ENCODE measurements around the gene MDM2.
A peak's percentile ranks its signal among the peaks of the same experiment; 100 is the strongest.
"Not testable (repeated sequence)": the region's sequence is repeated elsewhere in the genome, so short reads cannot be mapped to it uniquely, and the experiment has no call there.

MDM2 gene

GRCh38 chr12:68806488-68807237, 1.3 kb upstream of the MDM2 start:
- DNase-seq: no peak

- not testable (repeated sequence) for DNase-seq
These were observed 752 bp upstream of the MDM2 start for GRCh38 chr12:68807274-68807575.

- DNase-seq: peak; percentile 48
These were observed 612 bp downstream of the MDM2 start for GRCh38 chr12:68808388-68809189.

GRCh38 chr12:68809190-68810026, 1.4 kb downstream of the MDM2 start:
- DNase-seq: no peak

- not testable (repeated sequence) for DNase-seq
These were observed 2.0 kb downstream of the MDM2 start for GRCh38 chr12:68810027-68810389.

- not testable (repeated sequence) for DNase-seq
These were observed 3.6 kb downstream of the MDM2 start for GRCh38 chr12:68811573-68811972.

GRCh38 chr12:68812553-68813241, 4.7 kb downstream of the MDM2 start:
- no peak for DNase-seq

GRCh38 chr12:68813242-68813593, 5.2 kb downstream of the MDM2 start:
- DNase-seq: no peak

GRCh38 chr12:68814490-68815231, 6.7 kb downstream of the MDM2 start:
- no peak for DNase-seq

- no peak for DNase-seq
These were observed 7.4 kb downstream of the MDM2 start for GRCh38 chr12:68815232-68815927.

GRCh38 chr12:68815928-68816800, 8.2 kb downstream of the MDM2 start:
- DNase-seq: no peak

- DNase-seq: not testable (repeated sequence)
These were observed 11.5 kb downstream of the MDM2 start for GRCh38 chr12:68819481-68819880.

- no peak for DNase-seq
These were observed 13.6 kb downstream of the MDM2 start for GRCh38 chr12:68821357-68822188.

GRCh38 chr12:68823696-68824095, 15.7 kb downstream of the MDM2 start:
- no peak for DNase-seq

- DNase-seq: no peak
These were observed 16.2 kb downstream of the MDM2 start for GRCh38 chr12:68824131-68824530.

- no peak for DNase-seq
These were observed 16.7 kb downstream of the MDM2 start for GRCh38 chr12:68824597-68825250.

- no peak for DNase-seq
These were observed 17.7 kb downstream of the MDM2 start for GRCh38 chr12:68825569-68826217.

- DNase-seq: no peak
These were observed 20.1 kb downstream of the MDM2 start for GRCh38 chr12:68827895-68828671.
